GM23248 (cell line): ENCODE measurements around the gene NDFIP2. TPM values are rescaled to one million over a fixed set of nuclear protein-coding genes. Genes with fewer than 3 reads are reported as not detected.
A peak's percentile ranks its signal among the peaks of the same experiment; 100 is the strongest.
"Not testable (repeated sequence)": the region's sequence is repeated elsewhere in the genome, so short reads cannot be mapped to it uniquely, and the experiment has no call there.

Experiments
- DNase-seq: peaks from one replicate; pipeline ENCODE4 v3.0.0-alpha.2; 2015
- H2AFZ ChIP-seq: fragments of 200-600 bp; sonication (generic); 2 replicates; pipeline ENCODE4 v1.6.1; 2016; ENCODE audit warnings: antibody characterized with exemption
- H3F3A ChIP-seq: fragments of 200-600 bp; sonication (generic); 2 replicates; pipeline ENCODE4 v1.6.1; 2016; ENCODE audit warnings: mild to moderate bottlenecking, antibody characterized with exemption, mixed run types; ENCODE audit not compliant: insufficient read depth
- H3K27ac ChIP-seq: fragments of 200-600 bp; sonication (generic); 2 replicates; pipeline ENCODE4 v1.5.1; 2016; ENCODE audit warnings: mild to moderate bottlenecking
- H3K27me3 ChIP-seq: fragments of 200-600 bp; sonication (generic); replicated peaks from 2 replicates; pipeline ENCODE4 v1.6.1; 2016; ENCODE audit warnings: mild to moderate bottlenecking; ENCODE audit not compliant: insufficient read depth
- H3K36me3 ChIP-seq: fragments of 200-600 bp; sonication (generic); 2 replicates; pipeline ENCODE4 v1.6.1; 2016; ENCODE audit warnings: low read depth, mild to moderate bottlenecking
- H3K4me1 ChIP-seq: fragments of 200-600 bp; sonication (generic); 2 replicates; pipeline ENCODE4 v1.6.1; 2016; ENCODE audit warnings: mild to moderate bottlenecking; ENCODE audit not compliant: insufficient read depth
- H3K4me2 ChIP-seq: fragments of 200-600 bp; sonication (generic); one replicate; pipeline ENCODE4 v1.6.1; 2016; ENCODE audit warnings: mild to moderate bottlenecking; ENCODE audit not compliant: unreplicated experiment
- H3K4me3 ChIP-seq: fragments of 200-600 bp; sonication (generic); 2 replicates; pipeline ENCODE4 v1.5.1; 2016; ENCODE audit warnings: mild to moderate bottlenecking
- H3K79me2 ChIP-seq: fragments of 200-600 bp; sonication (generic); 2 replicates; pipeline ENCODE4 v1.6.1; 2016; ENCODE audit warnings: mild to moderate bottlenecking; ENCODE audit not compliant: insufficient read depth
- H3K9ac ChIP-seq: fragments of 200-600 bp; sonication (generic); 2 replicates; pipeline ENCODE4 v1.6.1; 2016; ENCODE audit warnings: mild to moderate bottlenecking
- H3K9me2 ChIP-seq: fragments of 200-600 bp; sonication (generic); 2 replicates; pipeline ENCODE4 v1.6.1; 2016; ENCODE audit warnings: mixed run types, mild to moderate bottlenecking, moderate library complexity; ENCODE audit not compliant: insufficient read depth
- H3K9me3 ChIP-seq: fragments of 200-600 bp; sonication (generic); one replicate; pipeline ENCODE4 v1.6.1; 2017; ENCODE audit warnings: low read depth
- H4K20me1 ChIP-seq: fragments of 200-600 bp; sonication (generic); 2 replicates; pipeline ENCODE4 v1.6.0; 2016; ENCODE audit not compliant: insufficient read depth
- EZH2 ChIP-seq: fragments of 200-600 bp; sonication (generic); IDR thresholded peaks from 2 replicates; pipeline ENCODE4 v1.6.1; 2018; ENCODE audit warnings: antibody characterized with exemption, mild to moderate bottlenecking; ENCODE audit not compliant: insufficient read depth, poor library complexity, severe bottlenecking
- EZH2phosphoT487 ChIP-seq: fragments of 200-600 bp; sonication (generic); IDR thresholded peaks from 2 replicates; pipeline ENCODE4 v1.6.1; 2018; ENCODE audit warnings: antibody characterized with exemption, moderate library complexity, mild to moderate bottlenecking, low read depth; ENCODE audit not compliant: insufficient read depth
- WGBS, 2 experiments: methylation state at CpG; one replicate each; pipeline ENCODE4 v1.1.6; 2015 to 2017; ENCODE audit warnings: low lambda C conversion rate in 2 of 2, low coverage in 1 of 2; ENCODE audit errors: missing lambda C conversion rate in 2 of 2; 5-methylcytosine and 5-hydroxymethylcytosine counted together
- in situ Hi-C: fragments of 300-500 bp; cut with MboI; formaldehyde crosslinking; loops from 2 replicates; pipeline ENCODE4 v1.15.0; 2020
- polyA plus RNA-seq: library from polyadenylated mRNA; unstranded; fragments of >200 nt; fragmentation: Nextera tagmentation; extraction: Ambion mirVana; gene quantifications from 2 replicates; pipeline ENCODE4 v1.2.1, GENCODE V29; 2016
- total RNA-seq: library from RNA; depleted of rRNA; stranded (reverse); fragments of >200 nt; shearing (Covaris generic); gene quantifications from 2 replicates; pipeline ENCODE4 v1.2.3, GENCODE V29; 2014

The NDFIP2 gene
- total and polyA plus RNA-seq, 2 experiments from 2014 or later, result 98.1 to 109 TPM

GRCh38 chr13:79571147-79571546 lies 90.2 kb downstream of the NDFIP2 start:
- Histone ChIP-seq H3K79me2 (no peaks in the 10 kb centered on the region), H3K9me3 (no peaks in the 10 kb centered on the region), H3K4me3 (no peak overlapping the region), H2AFZ (no peak overlapping the region), H4K20me1 (no peaks in the 10 kb centered on the region), H3K9me2 (no peaks in the 10 kb centered on the region), H3K27ac (no peak overlapping the region), H3K4me1 (no peaks in the 10 kb centered on the region), H3F3A (no peaks in the 10 kb centered on the region), H3K9ac (no peak overlapping the region), H3K4me2 (no peak overlapping the region), H3K27me3 (no peaks in the 10 kb centered on the region), H3K36me3 (no peaks in the 10 kb centered on the region)
- DNase-seq, result no peak
- WGBS, 2 experiments, result 0 to 6% methylated on average over 1 of the region's 1 CpG
- TF ChIP-seq EZH2phosphoT487 (no peak), EZH2 (no peak)
- in situ Hi-C loops, result no loop called here

- DNase-seq, H3K9me3 ChIP-seq, H3K4me3 ChIP-seq, H3K4me1 ChIP-seq, H3K36me3 ChIP-seq, H3K27me3 ChIP-seq, H3K9me2 ChIP-seq, H3K9ac ChIP-seq, H4K20me1 ChIP-seq, H2AFZ ChIP-seq, H3K79me2 ChIP-seq, H3F3A ChIP-seq, H3K27ac ChIP-seq, in situ Hi-C loops, H3K4me2 ChIP-seq: not testable (repeated sequence)
Measured at GRCh38 chr13:79573892-79574291, 92.9 kb downstream of the NDFIP2 start.

DNA sequence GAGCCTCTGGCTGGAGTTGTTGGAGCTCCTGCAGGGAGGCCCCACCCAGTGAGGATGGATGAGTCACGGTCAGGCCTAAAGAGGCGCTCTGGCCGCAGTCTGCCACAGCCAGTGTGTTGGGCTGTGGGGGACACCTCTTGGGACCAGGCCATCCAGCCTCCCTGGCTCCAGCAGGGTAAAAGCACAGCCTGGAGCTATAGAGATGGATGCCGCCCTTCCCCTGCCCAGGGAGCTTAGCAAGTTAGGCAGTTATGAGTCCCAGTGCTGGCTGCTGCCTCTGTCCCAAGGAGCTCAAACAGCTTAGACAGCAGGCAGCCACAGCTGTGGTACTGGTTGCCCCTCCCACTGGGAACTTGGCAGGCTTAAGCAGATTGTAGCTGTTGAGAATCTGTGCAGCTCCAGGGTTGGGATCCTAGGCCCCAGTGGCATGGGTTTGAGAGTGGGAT lies 100.9 kb downstream of the NDFIP2 start:
- in situ Hi-C loops, result no loop called here
- Histone ChIP-seq H3K4me3 (no peak overlapping the region), H3K4me1 (no peaks in the 10 kb centered on the region), H3K9me3 (no peaks in the 10 kb centered on the region), H3F3A (no peaks in the 10 kb centered on the region), H3K27me3 (no peaks in the 10 kb centered on the region), H3K9ac (no peak overlapping the region), H3K4me2 (no peak overlapping the region), H3K79me2 (no peaks in the 10 kb centered on the region), H3K27ac (no peak overlapping the region), H3K36me3 (no peaks in the 10 kb centered on the region), H2AFZ (no peak overlapping the region), H4K20me1 (no peaks in the 10 kb centered on the region), H3K9me2 (no peaks in the 10 kb centered on the region)
- WGBS, 2 experiments, result 27 to 57% methylated on average over 2 to 4 of the region's 4 CpGs
- peak; percentile 44 for DNase-seq
- no peak for TF ChIP-seq EZH2phosphoT487

DNA sequence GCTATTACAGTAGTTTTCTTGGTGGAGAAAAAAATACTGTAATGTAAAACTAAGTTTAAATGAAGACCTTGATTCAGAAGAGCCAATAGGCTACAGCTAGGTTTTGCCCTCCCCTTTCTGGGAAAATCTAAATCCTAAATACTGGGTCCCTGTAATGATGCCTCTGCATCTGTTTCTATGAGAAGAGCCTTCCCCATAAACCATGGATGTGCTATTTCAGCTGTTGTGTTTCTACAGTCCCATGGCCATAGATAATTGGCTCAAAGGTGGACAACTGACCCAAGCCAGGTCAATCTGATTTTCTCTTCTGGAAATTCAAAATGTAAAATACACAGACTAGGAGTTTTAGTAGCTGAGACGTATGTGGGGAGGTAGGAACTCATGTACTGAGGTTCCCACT lies 101.9 kb downstream of the NDFIP2 start:
- H3K4me3 ChIP-seq, result no peak overlapping the region

DNA sequence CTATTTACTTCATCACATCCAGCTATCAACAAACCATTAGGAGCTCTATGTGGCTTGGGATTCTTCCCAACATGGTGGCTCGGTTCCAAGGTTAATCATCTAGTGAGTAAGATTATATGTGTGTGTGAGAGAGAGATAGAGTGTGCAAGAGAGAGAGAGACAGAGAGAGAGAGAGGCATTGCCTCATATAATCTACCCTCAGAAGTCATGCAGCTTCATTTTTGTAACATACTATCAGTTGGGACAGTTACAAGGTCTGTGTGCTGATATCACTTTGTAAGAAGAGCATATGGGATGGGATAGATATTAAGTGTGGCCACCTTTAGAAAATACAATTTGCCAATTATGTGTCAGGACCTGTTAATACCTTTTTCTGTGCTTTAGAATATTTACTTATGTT lies 104.1 kb downstream of the NDFIP2 start:
- no peaks in the 10 kb centered on the region for H3K79me2 ChIP-seq
- no peak for TF ChIP-seq EZH2phosphoT487
- TF ChIP-seq EZH2, result no peak
- no peak overlapping the region for H2AFZ ChIP-seq
- H3K4me3 ChIP-seq, result no peak overlapping the region
- H3K9me2 ChIP-seq, result no peaks in the 10 kb centered on the region
- H3K9ac ChIP-seq, result no peak overlapping the region
- H3K27me3 ChIP-seq, result no peaks in the 10 kb centered on the region
- WGBS, 2 experiments, result 0 to 9% methylated on average over 1 of the region's 1 CpG
- H3K36me3 ChIP-seq, result no peaks in the 10 kb centered on the region
- H3K9me3 ChIP-seq, result no peaks in the 10 kb centered on the region
- H3K27ac ChIP-seq, result no peak overlapping the region
- no peak overlapping the region for H3K4me2 ChIP-seq
- in situ Hi-C loops, result no loop called here
- no peaks in the 10 kb centered on the region for H3K4me1 ChIP-seq
- no peaks in the 10 kb centered on the region for H4K20me1 ChIP-seq
- no peak for DNase-seq
- no peaks in the 10 kb centered on the region for H3F3A ChIP-seq

More for the DNA sequence above, 101.9 kb downstream of the NDFIP2 start:
- Histone ChIP-seq H3K9ac (no peak overlapping the region), H3K4me2 (no peak overlapping the region), H3K27me3 (no peaks in the 10 kb centered on the region), H3K9me2 (no peaks in the 10 kb centered on the region), H3K79me2 (no peaks in the 10 kb centered on the region), H3K4me1 (no peaks in the 10 kb centered on the region), H3K36me3 (no peaks in the 10 kb centered on the region), H3F3A (no peaks in the 10 kb centered on the region), H2AFZ (no peak overlapping the region), H3K27ac (no peak overlapping the region), H3K9me3 (no peaks in the 10 kb centered on the region), H4K20me1 (no peaks in the 10 kb centered on the region)
- DNase-seq, result no peak
- no peak for TF ChIP-seq EZH2
- TF ChIP-seq EZH2phosphoT487, result no peak
- 8 to 24% methylated on average over 1 of the region's 1 CpG for WGBS, 2 experiments
- in situ Hi-C loops, result no loop called here
